Activated CD4-positive, alpha-beta T cell treated with anti-CD3 and anti-CD28 coated beads, Interleukin-2, amount 50 U/mL, for 1 hour (primary cell): Measurements from ENCODE around the gene TP53RK.

Experiments used
- DNase-seq: peaks from one replicate; pipeline ENCODE4 v3.0.0-alpha.2; 2020

TP53RK gene

GRCh38 chr20:46637427-46638133 is 51.7 kb downstream of the TP53RK start:
- DNase-seq = no peak

DNA sequence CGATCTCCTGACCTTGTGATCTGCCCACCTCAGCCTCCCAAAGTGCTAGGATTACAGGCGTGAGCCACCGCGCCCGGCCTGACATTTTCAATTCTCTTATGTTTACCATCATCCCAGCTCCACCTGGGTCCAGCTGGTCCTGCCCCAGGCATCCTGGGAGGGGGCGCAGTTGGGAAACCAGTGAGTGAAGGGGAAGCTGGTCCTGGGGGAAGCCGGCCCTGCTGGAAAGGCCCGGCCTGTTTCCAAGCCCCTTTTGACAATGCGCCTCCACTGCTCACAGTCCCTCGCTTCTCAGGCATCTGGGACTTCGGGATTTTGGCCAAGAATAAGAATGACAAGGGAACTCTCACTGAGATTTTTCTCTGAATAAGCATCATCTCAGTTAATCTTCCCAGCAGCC is 52.2 kb downstream of the TP53RK start:
- no peak for DNase-seq

GRCh38 chr20:46636514-46636913 is 52.7 kb downstream of the TP53RK start:
- no peak for DNase-seq

GRCh38 chr20:46635514-46636136 is 53.6 kb downstream of the TP53RK start:
- DNase-seq = no peak

DNA sequence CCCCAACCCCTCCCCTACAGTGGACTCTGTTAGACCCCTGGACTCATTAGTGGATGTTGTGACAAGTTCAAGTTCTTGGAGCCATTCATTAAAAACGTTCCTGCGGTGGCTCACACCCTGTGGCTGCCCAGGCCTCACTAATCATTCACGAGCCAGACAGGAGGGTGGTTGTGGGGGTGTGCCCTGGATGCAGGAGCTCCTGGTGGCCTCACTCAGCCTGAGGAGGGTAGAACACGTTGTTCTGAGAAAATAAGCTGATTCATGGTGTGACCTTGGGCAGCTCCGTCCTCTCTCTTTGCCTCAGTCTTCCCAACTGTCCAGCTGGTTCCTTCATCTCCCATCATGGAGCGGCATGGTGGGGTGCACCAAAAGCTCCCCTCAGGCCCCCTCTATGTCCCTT is 54.7 kb downstream of the TP53RK start:
- no peak for DNase-seq
